GM18526 (cell line): ENCODE results near the gene LYRM1.

Experiments
- POLR2A ChIP-seq: IDR thresholded peaks from 3 replicates; pipeline ENCODE4 v1.6.1; 2011; ENCODE audit not compliant: insufficient read length; ENCODE audit errors: extremely low read depth

The LYRM1 gene

DNA sequence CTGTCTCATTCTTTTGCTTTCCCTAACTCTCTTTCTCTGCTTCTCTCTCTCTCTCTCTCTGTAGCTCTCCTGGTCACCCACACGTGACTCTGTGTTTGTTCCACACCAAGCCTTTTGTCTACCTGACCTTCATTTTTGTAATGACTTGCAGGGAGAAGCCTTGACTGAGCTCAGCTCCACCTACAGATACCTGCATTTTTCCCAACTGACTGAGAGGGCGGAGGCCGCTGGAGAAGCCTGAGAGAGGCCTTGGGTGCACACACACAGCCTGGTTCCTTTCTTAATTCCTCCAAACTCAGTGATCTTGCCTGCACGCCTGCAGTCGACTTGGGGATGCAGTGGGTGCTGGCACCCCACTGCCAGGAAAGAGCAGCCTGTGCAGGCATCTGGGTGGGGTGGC, 68.8 kb downstream of the LYRM1 start:
- TF ChIP-seq POLR2A: no peak

DNA sequence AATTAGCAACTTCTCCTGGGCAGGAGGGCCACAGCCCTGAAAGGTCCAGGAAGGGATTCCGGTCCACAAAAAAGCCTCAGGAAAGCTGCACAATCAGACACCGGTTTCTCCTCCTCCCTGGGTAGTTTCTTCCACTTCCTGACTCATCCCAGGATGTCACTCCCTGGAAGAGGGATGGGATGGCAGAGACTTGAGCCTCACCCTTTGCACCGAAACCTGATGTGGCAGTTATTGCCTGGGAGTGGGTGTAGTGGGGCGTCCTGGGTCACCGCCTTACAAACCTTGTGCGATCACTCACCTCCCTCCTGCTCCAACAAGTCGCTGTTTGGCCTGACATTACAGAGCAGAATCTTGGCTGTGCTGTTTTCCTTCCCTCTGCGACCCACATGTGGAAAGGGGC, 70.8 kb downstream of the LYRM1 start:
- no peak for TF ChIP-seq POLR2A
